NCI-H446 treated with DMSO at 0.1 percent for 48 hours (cell line): ENCODE data around the gene UBASH3B.
A peak's percentile ranks its signal among the peaks of the same experiment; 100 is the strongest.

Source experiments
- DNase-seq: peaks from one replicate; lab custom pipeline; 2025; lab: John Stamatoyannopoulos, UW

UBASH3B gene

GRCh38 chr11:122647736-122648275 lies 7.7 kb upstream of the UBASH3B start:
- no peak for DNase-seq

GRCh38 chr11:122649116-122649515 lies 6.4 kb upstream of the UBASH3B start:
- no peak for DNase-seq

GRCh38 chr11:122650619-122651018 lies 4.9 kb upstream of the UBASH3B start:
- no peak for DNase-seq

GRCh38 chr11:122652495-122652894 lies 3.0 kb upstream of the UBASH3B start:
- no peak for DNase-seq

- no peak for DNase-seq
These were observed 1.5 kb upstream of the UBASH3B start for GRCh38 chr11:122653916-122654585.

GRCh38 chr11:122656073-122656630 lies 630 bp downstream of the UBASH3B start:
- no peak for DNase-seq

- no peak for DNase-seq
These were observed 1.1 kb downstream of the UBASH3B start for GRCh38 chr11:122656631-122657101.

- DNase-seq: no peak
These were observed 4.4 kb downstream of the UBASH3B start for GRCh38 chr11:122659676-122660554.

GRCh38 chr11:122661182-122661945 lies 5.8 kb downstream of the UBASH3B start:
- peak; percentile 95 for DNase-seq

GRCh38 chr11:122663056-122663740 lies 7.7 kb downstream of the UBASH3B start:
- DNase-seq: no peak

GRCh38 chr11:122663764-122664163 lies 8.2 kb downstream of the UBASH3B start:
- no peak for DNase-seq

GRCh38 chr11:122664188-122664587 lies 8.7 kb downstream of the UBASH3B start:
- no peak for DNase-seq

GRCh38 chr11:122665861-122666260 lies 10.3 kb downstream of the UBASH3B start:
- DNase-seq: no peak

GRCh38 chr11:122666743-122667142 lies 11.2 kb downstream of the UBASH3B start:
- DNase-seq: no peak

- DNase-seq: peak; percentile 93
These were observed 13.1 kb downstream of the UBASH3B start for GRCh38 chr11:122668562-122669090.

GRCh38 chr11:122670131-122670530 lies 14.6 kb downstream of the UBASH3B start:
- DNase-seq: no peak

- DNase-seq: no peak
These were observed 15.9 kb downstream of the UBASH3B start for GRCh38 chr11:122671400-122671891.

GRCh38 chr11:122672892-122673291 lies 17.4 kb downstream of the UBASH3B start:
- no peak for DNase-seq

- DNase-seq: no peak
These were observed 18.2 kb downstream of the UBASH3B start for GRCh38 chr11:122673701-122674100.

GRCh38 chr11:122676638-122677037 lies 21.1 kb downstream of the UBASH3B start:
- no peak for DNase-seq

- DNase-seq: no peak
These were observed 21.7 kb downstream of the UBASH3B start for GRCh38 chr11:122677256-122677655.
